ENCODE results near the gene ARL6IP4.

Gene ARL6IP4

DNA sequence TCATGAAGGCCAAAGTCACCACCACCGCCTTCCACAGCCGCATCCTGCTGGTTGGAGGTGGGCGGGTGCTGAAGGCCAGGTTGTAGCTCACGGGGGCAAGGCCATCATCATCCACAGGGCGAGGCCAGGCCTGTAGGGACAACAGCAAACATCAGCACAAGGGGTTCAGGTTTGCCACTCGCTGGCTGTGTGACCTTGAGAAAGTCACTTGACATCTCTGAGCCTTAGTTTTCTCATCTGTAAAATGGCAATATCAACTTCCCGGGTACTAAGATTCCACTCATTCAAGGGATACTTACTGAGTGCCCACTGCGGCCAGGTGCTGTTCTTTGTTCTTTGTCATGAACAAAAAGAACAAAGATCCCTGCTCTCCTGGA lies 20.3 kb upstream of the ARL6IP4 start:
- H3K27me3 ChIP-seq (replicated peaks; ENCODE audit: control insufficient read depth, insufficient read depth, low read length): no peaks in the 10 kb centered on the region
- no peak overlapping the region for H3K4me3 ChIP-seq (replicated peaks; ENCODE audit: low read depth, low read length)
- TF ChIP-seq, protein P1, sequence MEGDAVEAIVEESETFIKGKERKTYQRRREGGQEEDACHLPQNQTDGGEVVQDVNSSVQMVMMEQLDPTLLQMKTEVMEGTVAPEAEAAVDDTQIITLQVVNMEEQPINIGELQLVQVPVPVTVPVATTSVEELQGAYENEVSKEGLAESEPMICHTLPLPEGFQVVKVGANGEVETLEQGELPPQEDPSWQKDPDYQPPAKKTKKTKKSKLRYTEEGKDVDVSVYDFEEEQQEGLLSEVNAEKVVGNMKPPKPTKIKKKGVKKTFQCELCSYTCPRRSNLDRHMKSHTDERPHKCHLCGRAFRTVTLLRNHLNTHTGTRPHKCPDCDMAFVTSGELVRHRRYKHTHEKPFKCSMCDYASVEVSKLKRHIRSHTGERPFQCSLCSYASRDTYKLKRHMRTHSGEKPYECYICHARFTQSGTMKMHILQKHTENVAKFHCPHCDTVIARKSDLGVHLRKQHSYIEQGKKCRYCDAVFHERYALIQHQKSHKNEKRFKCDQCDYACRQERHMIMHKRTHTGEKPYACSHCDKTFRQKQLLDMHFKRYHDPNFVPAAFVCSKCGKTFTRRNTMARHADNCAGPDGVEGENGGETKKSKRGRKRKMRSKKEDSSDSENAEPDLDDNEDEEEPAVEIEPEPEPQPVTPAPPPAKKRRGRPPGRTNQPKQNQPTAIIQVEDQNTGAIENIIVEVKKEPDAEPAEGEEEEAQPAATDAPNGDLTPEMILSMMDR (IDR thresholded peaks at IDR 0.05; ENCODE audit: insufficient read depth, low read length, poor library complexity, severe bottlenecking): no peak
- DNase-seq (ENCODE audit: extremely low read depth, insufficient read length): no peak
- no peaks in the 10 kb centered on the region for H3K36me3 ChIP-seq (ENCODE audit: control insufficient read depth, insufficient read depth, low read length)

DNA sequence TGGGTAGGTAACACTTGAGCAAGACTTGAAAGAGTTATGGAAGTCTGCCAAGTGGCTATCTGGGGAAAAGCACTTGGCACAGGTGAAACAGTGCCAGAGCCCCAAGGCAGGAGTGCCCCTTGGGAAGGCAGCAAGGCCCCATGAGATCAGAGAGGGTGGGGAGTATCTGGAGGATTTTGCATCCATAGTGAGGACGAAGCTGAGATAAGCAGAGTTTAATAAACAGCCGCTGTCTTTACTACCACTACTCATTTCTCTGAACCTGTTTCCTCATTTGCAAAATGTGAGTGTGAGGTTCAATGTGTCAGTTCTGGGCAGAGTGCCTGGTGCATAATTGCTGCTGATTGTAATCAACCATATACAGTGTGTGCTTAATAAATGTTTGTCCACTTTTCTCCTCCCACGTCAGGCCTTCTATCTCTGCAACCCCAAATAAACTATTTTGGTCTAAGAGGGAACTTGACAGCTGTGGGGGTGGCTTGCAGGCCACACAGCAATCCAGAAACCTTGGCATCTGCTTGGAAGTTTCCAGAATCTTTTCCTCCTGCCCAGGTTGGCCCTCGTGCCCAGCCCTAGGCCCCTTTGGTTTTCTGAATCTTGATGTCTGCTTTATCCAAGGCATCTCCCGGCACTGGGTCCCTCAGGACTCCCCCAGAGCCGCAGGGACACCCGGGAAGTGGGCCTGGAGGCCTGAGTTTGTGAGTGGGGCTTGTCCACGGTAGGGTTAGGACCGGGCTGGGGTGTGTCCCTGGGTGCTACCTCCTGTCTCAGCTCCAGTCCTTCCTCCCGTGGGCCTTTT lies 18.8 kb upstream of the ARL6IP4 start:
- no peaks in the 10 kb centered on the region for H3K36me3 ChIP-seq (ENCODE audit: control insufficient read depth, insufficient read depth, low read length)
- no peak overlapping the region for H3K4me3 ChIP-seq (replicated peaks; ENCODE audit: low read depth, low read length)
- no peak for DNase-seq (ENCODE audit: extremely low read depth, insufficient read length)
- TF ChIP-seq, protein P1 (IDR thresholded peaks at IDR 0.05; ENCODE audit: insufficient read depth, low read length, poor library complexity, severe bottlenecking): no peak
- H3K27me3 ChIP-seq (replicated peaks; ENCODE audit: control insufficient read depth, insufficient read depth, low read length): no peaks in the 10 kb centered on the region

DNA sequence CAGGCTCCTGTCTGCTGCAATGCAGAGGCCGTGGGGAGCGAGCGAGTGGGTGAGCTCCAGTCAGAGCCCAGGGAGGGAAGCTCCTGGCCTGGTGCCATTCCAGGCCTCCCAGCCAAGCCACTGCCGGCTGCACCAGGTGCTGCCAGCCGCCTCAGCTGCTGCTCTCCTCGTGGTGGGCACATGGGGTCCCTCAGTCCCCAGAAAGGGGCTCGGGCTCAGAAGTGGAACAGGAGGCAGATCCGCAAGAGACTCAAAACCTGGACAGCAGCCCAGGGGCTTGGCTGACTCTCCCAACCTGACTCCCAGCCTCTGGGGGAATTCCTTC lies 16.6 kb upstream of the ARL6IP4 start:
- no peak for DNase-seq (ENCODE audit: extremely low read depth, insufficient read length)
- TF ChIP-seq, protein P1 (IDR thresholded peaks at IDR 0.05; ENCODE audit: insufficient read depth, low read length, poor library complexity, severe bottlenecking): no peak
- no peaks in the 10 kb centered on the region for H3K36me3 ChIP-seq (ENCODE audit: control insufficient read depth, insufficient read depth, low read length)
- H3K4me3 ChIP-seq (replicated peaks; ENCODE audit: low read depth, low read length): no peak overlapping the region
- H3K27me3 ChIP-seq (replicated peaks; ENCODE audit: control insufficient read depth, insufficient read depth, low read length): no peaks in the 10 kb centered on the region

DNA sequence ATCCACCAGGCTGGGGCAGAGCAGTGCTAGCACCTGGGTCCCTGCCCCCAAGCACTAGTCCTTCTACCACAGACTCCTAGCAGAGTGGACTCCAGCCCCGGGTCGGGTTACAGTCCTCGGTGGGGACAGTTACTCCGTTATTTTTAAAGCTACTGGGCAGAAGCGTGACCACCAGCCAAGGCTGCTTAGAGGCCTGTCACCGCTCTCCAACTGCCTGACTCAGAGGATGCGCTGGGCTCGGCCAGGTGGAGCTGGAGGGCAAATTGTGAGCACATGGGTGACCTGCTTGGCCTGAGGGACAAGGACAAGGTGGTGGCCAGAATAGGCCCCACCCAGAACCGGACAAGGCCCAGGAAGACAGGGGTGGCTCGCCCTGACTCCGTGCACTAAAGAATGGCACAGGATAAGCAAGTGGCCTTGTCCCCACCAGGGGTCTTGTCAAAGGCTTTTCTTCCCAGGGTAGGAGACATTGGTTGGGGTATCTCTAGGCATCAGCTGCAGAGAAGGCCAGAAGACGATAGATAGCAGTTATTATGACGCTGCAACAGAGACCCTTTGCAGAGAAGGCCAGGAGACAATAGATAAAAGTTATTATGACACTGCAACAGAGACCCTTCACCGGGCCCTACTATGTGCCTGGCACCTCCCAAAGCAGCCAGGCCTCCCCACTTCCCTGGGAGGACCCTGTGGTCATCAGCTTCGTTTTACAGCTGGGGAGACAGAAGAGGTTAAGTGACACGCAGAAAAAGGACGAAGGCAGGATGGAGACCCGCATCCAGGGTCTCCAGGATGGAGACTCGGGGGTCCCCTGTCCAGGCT lies 15.8 kb upstream of the ARL6IP4 start:
- no peak overlapping the region for H3K4me3 ChIP-seq (replicated peaks; ENCODE audit: low read depth, low read length)
- H3K27me3 ChIP-seq (replicated peaks; ENCODE audit: control insufficient read depth, insufficient read depth, low read length): no peaks in the 10 kb centered on the region
- DNase-seq (ENCODE audit: extremely low read depth, insufficient read length): no peak
- H3K36me3 ChIP-seq (ENCODE audit: control insufficient read depth, insufficient read depth, low read length): no peaks in the 10 kb centered on the region
- TF ChIP-seq, protein P1 (IDR thresholded peaks at IDR 0.05; ENCODE audit: insufficient read depth, low read length, poor library complexity, severe bottlenecking): no peak

DNA sequence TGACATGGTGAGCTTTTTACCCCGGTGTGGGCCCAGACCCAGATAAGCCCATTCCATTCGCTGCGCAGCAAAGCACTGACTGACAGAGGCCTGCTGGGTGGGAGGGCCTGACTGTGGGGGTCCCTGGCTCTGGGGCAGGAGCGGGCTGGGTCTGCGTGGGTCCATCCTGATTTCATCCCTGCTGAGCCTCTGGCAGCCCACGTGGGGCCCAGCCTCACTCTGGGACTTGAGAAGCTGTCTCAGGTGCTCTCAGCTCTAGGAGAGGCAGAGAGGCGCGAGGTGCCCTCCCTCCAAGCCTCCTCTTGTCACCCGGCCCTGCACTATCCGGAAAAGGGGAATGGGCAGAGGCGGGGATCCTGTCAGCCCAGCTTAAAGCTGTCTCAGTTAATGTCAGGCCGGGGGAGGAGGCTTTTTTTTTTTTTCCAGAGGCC lies 15.1 kb upstream of the ARL6IP4 start:
- TF ChIP-seq, protein P1 (IDR thresholded peaks at IDR 0.05; ENCODE audit: insufficient read depth, low read length, poor library complexity, severe bottlenecking): no peak
- Histone ChIP-seq H3K27me3 (replicated peaks; ENCODE audit: control insufficient read depth, insufficient read depth, low read length) (no peaks in the 10 kb centered on the region), H3K36me3 (ENCODE audit: control insufficient read depth, insufficient read depth, low read length) (no peaks in the 10 kb centered on the region), H3K4me3 (replicated peaks; ENCODE audit: low read depth, low read length) (no peak overlapping the region)
- no peak for DNase-seq (ENCODE audit: extremely low read depth, insufficient read length)

Data from GM06990 (cell line).